HG02852 (cell line): ENCODE measurements around the gene CTBP2.
"Not testable (repeated sequence)": the region's sequence is repeated elsewhere in the genome, so short reads cannot be mapped to it uniquely, and the experiment has no call there.

Source experiments
- ATAC-seq: cut with Tn5 transposase; IDR thresholded peaks from one replicate; pipeline ENCODE4 v1.9.1; 2021; ENCODE audit warnings: mild to moderate bottlenecking, moderate library complexity; ENCODE audit not compliant: unreplicated experiment

CTBP2 gene

GRCh38 chr10:125093199-125093973 is 67.0 kb downstream of the CTBP2 start:
- no peak for ATAC-seq

GRCh38 chr10:125092564-125093031 is 67.8 kb downstream of the CTBP2 start:
- ATAC-seq: no peak

DNA sequence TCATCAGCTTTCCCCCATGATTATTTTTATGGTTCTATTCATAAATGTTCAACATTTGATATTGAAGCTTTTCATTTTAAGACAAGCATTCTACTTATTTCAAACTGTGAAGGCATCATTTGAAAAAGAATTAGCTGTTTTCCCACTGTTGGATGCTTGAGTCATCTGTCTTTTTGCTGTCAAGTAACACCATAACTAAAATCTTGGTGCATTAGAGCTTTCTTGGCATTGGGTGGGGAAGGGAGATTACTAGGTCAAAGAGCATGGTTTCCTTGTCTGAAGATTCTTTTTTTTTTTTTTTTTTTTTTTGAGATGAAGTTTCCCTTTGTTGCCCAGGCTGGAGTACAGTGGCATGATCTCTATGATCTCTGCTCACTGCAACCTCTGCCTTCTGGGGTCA is 68.5 kb downstream of the CTBP2 start:
- ATAC-seq: no peak

DNA sequence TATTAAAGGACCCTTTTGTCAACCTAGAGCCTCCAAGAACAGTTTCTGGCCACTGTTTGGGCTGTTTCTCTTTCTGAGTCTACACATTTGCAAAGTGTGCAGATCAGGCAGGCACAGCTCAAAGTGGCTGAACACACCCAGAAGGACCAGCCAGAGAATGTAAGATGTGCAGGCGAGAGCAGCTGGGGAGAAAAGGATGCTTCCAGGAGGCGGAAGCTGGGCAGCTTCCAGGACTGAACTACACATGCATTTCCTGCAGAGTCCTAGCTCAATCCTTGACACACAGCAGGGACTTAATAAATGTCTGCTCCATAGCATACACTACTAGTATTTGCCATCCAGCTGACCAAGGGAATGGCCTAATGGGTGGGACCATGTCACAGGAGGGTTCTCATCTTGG is 70.9 kb downstream of the CTBP2 start:
- ATAC-seq: no peak

DNA sequence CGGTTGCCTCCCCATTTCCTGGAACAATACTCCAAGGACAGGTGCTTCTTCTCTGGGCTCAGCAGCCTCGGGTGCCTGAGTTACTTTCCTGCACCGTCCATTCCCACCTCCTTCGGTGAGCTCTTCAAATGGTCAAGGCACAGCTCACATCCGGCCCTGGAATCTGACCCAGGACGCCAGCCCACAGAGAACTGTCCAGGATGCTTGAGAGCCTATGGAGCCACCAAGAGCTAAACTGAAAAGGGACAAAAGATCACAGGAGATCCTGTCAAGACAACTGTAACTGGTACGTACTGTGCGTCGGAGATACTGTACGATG is 72.5 kb downstream of the CTBP2 start:
- no peak for ATAC-seq

DNA sequence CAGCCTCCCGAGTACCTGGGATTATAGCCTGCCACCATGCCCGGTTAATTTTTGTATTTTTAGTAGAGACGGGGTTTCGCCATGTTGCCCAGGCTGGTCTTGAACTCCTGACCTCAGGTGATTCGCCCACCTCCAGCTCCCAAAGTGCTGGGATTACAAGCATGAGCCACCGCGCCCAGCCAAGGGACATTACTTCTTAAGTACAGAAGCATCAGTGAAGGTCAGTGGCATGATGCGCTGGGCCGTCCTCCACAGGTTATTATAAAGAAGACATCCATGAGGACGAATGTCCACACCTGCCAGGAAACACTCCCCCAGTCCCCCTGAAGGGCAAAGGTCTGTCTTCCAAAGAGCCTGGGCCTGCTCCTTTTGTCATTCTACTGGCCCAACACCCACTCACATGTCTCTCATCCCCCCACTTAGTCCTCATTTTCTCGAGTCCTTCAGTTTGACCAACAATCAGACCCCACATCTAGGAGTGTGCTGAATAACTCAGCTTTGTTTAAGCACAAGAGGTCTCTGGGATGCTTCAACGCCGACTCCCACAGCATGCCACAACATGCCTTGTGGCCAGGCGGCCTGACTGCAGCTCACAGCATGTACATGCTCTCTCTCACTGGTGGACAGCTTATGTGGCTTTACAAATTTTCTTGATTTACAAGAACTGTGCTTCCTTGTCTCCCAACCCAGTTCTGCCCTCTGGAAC is 73.0 kb downstream of the CTBP2 start:
- no peak for ATAC-seq

DNA sequence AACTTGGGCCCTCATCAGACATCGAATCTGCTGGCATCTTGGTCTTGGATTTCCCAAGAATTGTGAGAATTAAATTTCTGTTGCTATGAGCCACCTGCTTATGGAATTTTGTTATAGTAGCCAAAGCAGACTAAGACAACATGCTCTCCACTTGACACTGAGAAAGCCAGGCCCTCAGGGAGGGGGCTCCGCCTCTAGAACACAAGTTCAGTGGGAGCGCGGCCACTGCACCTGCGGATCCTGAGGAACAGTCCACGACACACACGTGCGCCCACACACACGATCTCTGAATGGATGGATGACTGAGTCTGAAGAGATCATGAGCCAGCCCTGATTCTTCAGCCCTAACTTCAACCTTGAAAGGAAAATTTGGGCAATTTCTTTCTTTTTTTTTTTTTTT is 73.7 kb downstream of the CTBP2 start:
- no peak for ATAC-seq

DNA sequence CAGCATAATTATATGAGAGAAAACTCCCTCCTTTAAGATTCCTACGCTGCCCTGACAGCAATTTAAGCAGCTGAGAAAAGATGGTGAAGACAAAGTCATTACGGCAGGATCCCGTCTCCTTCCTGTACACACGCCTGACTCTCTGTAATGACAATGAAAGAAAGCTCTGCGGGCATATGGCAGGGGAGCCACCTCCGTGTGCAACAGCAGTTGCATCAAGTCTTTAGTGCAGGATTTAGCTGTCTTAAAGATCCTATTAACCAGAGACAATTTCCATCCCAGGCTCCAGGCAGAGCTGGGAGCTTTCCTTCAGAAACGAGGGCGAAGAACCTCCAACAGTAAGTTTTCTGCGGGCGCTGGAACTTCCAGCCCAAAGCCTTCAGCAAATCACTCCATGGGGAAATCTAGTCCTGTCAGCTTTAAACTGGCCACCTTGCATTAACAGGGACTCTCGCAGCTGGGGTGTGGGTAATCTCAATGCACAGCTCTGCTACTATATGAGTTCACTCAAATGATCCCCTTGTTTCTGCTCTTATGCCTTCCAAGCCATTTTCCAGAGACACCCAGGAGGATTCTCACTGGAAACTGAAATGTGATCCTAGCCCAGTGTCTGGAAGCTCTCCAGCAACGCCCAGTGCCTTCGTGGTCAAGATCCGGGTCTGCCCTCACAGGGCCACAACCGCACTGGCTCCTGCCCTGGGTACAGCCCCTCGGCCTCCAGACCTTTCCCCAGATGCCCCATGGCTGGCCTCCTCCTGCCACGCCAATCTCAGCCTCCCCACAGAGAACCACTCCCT is 74.9 kb downstream of the CTBP2 start:
- no peak for ATAC-seq

GRCh38 chr10:125084614-125085257 is 75.6 kb downstream of the CTBP2 start:
- ATAC-seq: no peak

- no peak for ATAC-seq
Measured at GRCh38 chr10:125084191-125084613, 76.2 kb downstream of the CTBP2 start.

GRCh38 chr10:125083576-125083920 is 76.8 kb downstream of the CTBP2 start:
- no peak for ATAC-seq

DNA sequence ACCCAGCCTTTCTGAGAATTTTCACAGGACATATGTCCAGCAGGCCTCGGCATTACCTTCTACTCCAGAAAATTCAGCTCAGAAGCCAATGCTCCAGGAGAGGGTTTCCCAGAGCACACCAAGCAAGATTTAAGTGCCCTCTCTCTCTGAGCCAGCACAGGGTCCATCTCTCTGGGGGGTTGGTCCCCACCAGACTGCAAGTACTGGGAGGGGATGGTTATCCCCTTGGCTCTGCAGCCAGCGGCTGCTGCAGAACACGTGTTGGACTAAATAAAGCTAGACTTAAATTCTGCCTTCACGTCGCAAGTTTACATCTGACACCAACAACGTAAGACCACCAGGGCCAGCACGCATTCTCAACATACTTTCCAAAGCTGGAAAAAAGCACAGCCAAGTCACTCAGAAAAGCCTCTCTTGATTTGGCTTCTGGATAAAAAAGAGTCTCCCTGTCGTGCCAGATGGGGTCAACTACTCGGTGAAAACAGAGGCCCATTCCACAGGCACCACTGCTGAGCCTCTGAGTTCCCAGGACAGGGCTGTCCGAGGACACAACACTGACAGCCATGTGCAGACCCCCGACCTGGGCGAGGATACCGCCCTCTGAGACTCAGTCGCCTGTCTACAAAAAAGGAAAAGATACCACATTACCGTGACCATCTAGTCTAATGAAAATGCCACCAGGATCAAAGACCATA is 77.3 kb downstream of the CTBP2 start:
- no peak for ATAC-seq

- not testable (repeated sequence) for ATAC-seq
Measured at GRCh38 chr10:125082471-125082870, 77.9 kb downstream of the CTBP2 start.

DNA sequence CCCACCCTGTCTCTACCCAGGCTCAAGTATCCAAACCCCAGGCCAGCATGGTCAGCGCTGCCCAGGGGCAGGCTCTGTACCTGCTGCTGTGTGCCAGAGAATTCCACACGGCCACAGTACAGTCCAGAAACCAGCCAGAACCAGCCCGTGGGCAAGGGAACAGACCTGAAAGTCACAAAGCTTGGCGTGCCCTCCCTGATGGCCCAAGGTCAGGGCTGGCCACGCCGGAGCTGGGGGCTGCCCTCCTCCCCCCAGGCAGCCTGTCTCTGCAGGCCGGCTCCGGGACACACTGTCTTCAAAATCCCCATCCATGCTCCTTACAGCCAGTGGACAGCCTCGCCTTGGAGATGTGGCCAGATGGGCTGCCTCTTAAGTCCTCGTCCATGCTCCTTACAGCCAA is 78.4 kb downstream of the CTBP2 start:
- no peak for ATAC-seq

GRCh38 chr10:125080984-125081383 is 79.4 kb downstream of the CTBP2 start:
- no peak for ATAC-seq

- no peak for ATAC-seq
Measured at GRCh38 chr10:125080296-125080695, 80.1 kb downstream of the CTBP2 start.

DNA sequence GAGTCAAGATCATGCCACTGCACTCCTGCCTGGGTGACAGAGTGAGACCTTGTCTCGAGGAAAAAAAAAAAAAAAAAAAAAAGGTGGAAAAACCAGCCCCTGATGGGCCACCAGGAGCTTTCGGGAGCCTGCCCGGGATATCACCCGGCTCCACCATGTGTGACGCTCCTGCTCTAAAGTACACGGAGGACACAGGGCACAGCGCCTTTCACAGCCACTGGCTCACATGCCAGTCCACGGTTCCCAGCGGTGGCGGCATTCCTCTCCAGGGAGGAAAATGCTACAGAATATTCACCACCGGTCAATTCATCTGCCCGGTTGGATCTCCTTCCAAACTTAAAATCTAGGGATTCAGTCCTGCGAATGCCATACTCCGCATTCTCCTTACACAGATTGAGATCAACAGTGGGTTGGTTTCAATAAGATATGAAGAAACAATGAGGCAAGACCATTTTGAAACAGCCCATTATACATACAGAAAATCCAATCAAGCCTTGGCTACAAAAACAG is 81.2 kb downstream of the CTBP2 start:
- ATAC-seq: no peak

- no peak for ATAC-seq
Measured at GRCh38 chr10:125076891-125077541, 83.3 kb downstream of the CTBP2 start.

GRCh38 chr10:125076121-125076825 is 84.1 kb downstream of the CTBP2 start:
- ATAC-seq: no peak
